Right cardiac atrium (tissue), 5 donors: ENCODE results near the gene DNAJC1. TPM values are rescaled to one million over a fixed set of nuclear protein-coding genes. Genes with fewer than 3 reads are reported as not detected.
"Not testable (repeated sequence)": the region's sequence is repeated elsewhere in the genome, so short reads cannot be mapped to it uniquely, and the experiment has no call there.

ENCODE experiments used
- ATAC-seq, 2 donors: fragments of 200-7000 bp; cut with Tn5 transposase; one replicate each; pipeline versions ENCODE4 v1.8.0 to v1.9.1; 2020; ENCODE audit warnings: moderate library complexity in 2 of 2, mild to moderate bottlenecking in 1 of 2
- DNase-seq, 3 donors: peaks; one replicate each; pipeline ENCODE4 v3.0.0-alpha.2; 2020
- H3K27ac ChIP-seq: one replicate; pipeline ENCODE4 v1.5.1; 2013; ENCODE audit warnings: mild to moderate bottlenecking, low read length, control low read depth, moderate library complexity
- H3K27me3 ChIP-seq: one replicate; pipeline ENCODE4 v1.6.1; 2013; ENCODE audit not compliant: control insufficient read depth, insufficient read depth
- H3K4me1 ChIP-seq: one replicate; pipeline ENCODE4 v1.6.1; 2013; ENCODE audit warnings: low read length; ENCODE audit not compliant: control insufficient read depth, insufficient read depth
- H3K4me3 ChIP-seq: one replicate; pipeline ENCODE4 v1.5.1; 2013; ENCODE audit warnings: low read length, control low read depth
- H3K9me3 ChIP-seq: one replicate; pipeline ENCODE4 v1.6.1; 2013; ENCODE audit warnings: low read length; ENCODE audit not compliant: control insufficient read depth
- WGBS: extraction: QIAGEN DNeasy Blood & Tissue Kit; methylation state at CpG from one replicate; pipeline ENCODE4 v1.1.7; 2013; 5-methylcytosine and 5-hydroxymethylcytosine counted together
- intact Hi-C, 4 donors: fragments of 100-400 bp; cut with DNase I; formaldehyde crosslinking; loops; one replicate each; pipeline versions ENCODE4 v1.11.0 to v1.14.0; 2022 to 2023
- polyA plus RNA-seq: library from polyadenylated mRNA; stranded (reverse); fragments of 200-250 nt; gene quantifications from one replicate; pipeline ENCODE4 v1.2.3, GENCODE V29; 2013
- total RNA-seq, 4 donors: library from RNA; stranded (reverse); fragmentation: NEBNext Ultra II Directional; extraction: Animal tissue kit (Norgen Biotek cat#: 25700); gene quantifications; one replicate each; pipeline ENCODE4 v1.2.1, GENCODE V29; 2021
- donor health status: healthy with polysubstance abuse.
- donor health status: DM: no; HTN: yes; CAD: no.
- donor health status: DM: no; HTN: no; CAD: no.
- donor health status: DM: no; HTN: yes; CAD: no; lungs with severe emphysema.
- donor health status: DM: yes; HTN: yes; CAD: no.

Gene DNAJC1
- total and polyA plus RNA-seq, 5 donors = 13.9 to 21.4 (median 16.2) TPM

GRCh38 chr10:21825345-21825744, 178.2 kb downstream of the DNAJC1 start:
- ATAC-seq (no peak), DNase-seq (no peak)
- peaks cover 1% of the 10 kb centered on the region for H3K4me1 ChIP-seq
- WGBS = over 99% methylated on average over 3 of the region's 3 CpGs
- H3K27ac ChIP-seq = no peak overlapping the region
- intact Hi-C loops = no loop called here
- H3K27me3 ChIP-seq = no peaks in the 10 kb centered on the region
- H3K9me3 ChIP-seq = no peaks in the 10 kb centered on the region
- no peak overlapping the region for H3K4me3 ChIP-seq

DNA sequence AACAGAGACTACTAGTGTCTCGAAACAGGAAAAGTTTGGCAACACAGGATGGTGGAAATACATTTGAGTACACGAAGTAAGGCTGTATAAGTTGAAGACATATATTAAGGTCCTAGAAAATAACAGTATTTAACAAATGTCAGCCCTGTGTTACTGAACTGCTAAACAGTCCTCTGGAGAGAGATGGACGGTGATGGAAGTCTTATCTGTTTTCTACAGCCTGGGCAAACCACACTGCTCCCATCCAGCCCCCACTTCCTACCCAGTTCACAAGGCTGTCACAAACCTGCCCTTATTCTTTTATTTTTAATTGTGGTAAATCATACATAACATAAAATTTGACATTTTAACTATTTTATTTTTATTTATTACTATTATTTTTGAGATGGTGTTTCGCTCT, 179.1 kb downstream of the DNAJC1 start:
- 89% methylated on average over 4 of the region's 4 CpGs for WGBS
- Histone ChIP-seq H3K9me3 (no peaks in the 10 kb centered on the region), H3K4me1 (peaks cover 1% of the 10 kb centered on the region)

DNA sequence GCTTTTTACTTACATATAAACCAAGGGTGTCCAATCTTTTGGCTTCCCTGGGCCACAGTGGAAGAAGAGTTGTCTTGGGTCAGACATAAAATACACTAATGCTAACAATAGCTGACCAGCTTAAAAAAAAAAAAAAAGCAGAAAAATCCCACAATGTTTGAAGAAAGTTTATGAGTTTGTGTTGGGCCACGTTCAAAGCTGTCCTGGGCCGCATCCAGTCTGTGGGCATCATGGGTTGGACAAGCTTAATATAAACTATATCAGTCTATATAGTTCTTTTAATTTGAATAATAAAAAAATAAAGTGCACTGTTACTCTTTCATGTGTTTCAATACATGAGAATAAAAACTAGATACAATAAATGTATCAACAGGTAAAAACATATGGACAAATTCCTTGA, 179.9 kb downstream of the DNAJC1 start:
- no peak for DNase-seq
- H3K27ac ChIP-seq = no peak overlapping the region
- 90% methylated on average over 2 of the region's 2 CpGs for WGBS
- ATAC-seq = no peak
- no peaks in the 10 kb centered on the region for H3K9me3 ChIP-seq
- H3K27me3 ChIP-seq = no peaks in the 10 kb centered on the region
- intact Hi-C loops = no loop called here
- peaks cover 1% of the 10 kb centered on the region for H3K4me1 ChIP-seq
- no peak overlapping the region for H3K4me3 ChIP-seq

More for the DNA sequence above, 179.1 kb downstream of the DNAJC1 start:
- Histone ChIP-seq H3K4me3 (no peak overlapping the region), H3K27ac (no peak overlapping the region), H3K27me3 (no peaks in the 10 kb centered on the region)
- DNase-seq (no peak), ATAC-seq (no peak)
- intact Hi-C loops = no loop called here

DNA sequence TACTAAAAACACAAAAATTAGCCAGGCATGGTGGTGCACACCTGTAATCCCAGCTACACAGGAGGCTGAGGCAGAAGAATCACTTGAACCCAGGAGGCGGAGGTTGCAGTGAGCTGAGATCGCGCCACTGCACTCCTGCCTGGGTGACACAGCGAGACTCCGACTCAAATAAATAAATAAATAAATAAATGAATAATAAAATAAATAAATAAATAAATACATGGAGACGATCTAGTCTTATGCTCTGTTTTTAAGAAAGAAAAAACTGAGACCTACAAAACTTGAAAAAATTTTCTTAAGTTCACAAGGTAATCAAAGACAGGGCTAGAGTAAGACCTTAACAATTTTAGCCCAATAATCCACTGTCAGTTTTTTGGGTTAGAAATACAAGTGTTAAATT, 181.3 kb downstream of the DNAJC1 start:
- intact Hi-C loops, H3K4me3 ChIP-seq: not testable (repeated sequence)

DNA sequence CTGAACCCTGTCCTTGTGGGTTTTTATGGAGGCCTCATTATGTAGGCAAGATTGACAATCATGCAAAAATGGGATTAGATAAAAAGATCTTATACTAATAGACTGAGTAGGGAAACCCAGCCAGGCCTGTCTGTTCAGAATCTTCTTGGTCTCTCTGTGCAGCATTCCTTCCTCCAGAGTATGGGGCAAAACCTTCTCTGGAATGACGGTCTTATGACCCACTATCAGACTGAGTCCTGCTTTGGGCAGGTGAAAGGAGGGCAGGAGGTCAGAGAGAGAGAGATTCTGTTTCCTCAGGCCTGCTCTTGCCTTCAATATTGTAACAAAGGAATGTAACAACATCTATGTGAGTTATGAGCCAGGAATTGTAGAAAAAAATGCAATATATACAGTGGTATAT, 182.6 kb downstream of the DNAJC1 start:
- H3K9me3 ChIP-seq = no peaks in the 10 kb centered on the region
- peaks cover 1% of the 10 kb centered on the region for H3K4me1 ChIP-seq
- no peak overlapping the region for H3K4me3 ChIP-seq
- DNase-seq = no peak
- 67% methylated on average over 1 of the region's 1 CpG for WGBS
- no peak overlapping the region for H3K27ac ChIP-seq
- intact Hi-C loops = no loop called here
- H3K27me3 ChIP-seq = no peaks in the 10 kb centered on the region
- no peak for ATAC-seq

More for the DNA sequence above, 181.3 kb downstream of the DNAJC1 start:
- not testable (repeated sequence) for H3K4me1 ChIP-seq, H3K9me3 ChIP-seq, H3K27me3 ChIP-seq, DNase-seq, ATAC-seq, H3K27ac ChIP-seq
- WGBS = 96% methylated on average over 6 of the region's 6 CpGs

- intact Hi-C loops, H3K9me3 ChIP-seq, H3K4me3 ChIP-seq, ATAC-seq, H3K4me1 ChIP-seq, DNase-seq, H3K27me3 ChIP-seq, H3K27ac ChIP-seq: not testable (repeated sequence)
- 96% methylated on average over 7 of the region's 7 CpGs for WGBS
Observed at GRCh38 chr10:21818416-21818815, 185.1 kb downstream of the DNAJC1 start.

- DNase-seq (no peak), ATAC-seq (no peak)
- H3K27me3 ChIP-seq = no peaks in the 10 kb centered on the region
- no peaks in the 10 kb centered on the region for H3K9me3 ChIP-seq
- no peak overlapping the region for H3K27ac ChIP-seq
- intact Hi-C loops = no loop called here
- H3K4me1 ChIP-seq = no peaks in the 10 kb centered on the region
- no peak overlapping the region for H3K4me3 ChIP-seq
- 92% methylated on average over 2 of the region's 2 CpGs for WGBS
Observed at GRCh38 chr10:21814866-21815265, 188.7 kb downstream of the DNAJC1 start.

GRCh38 chr10:21813946-21814345, 189.6 kb downstream of the DNAJC1 start:
- intact Hi-C loops = no loop called here
- no peak for ATAC-seq
- 66% methylated on average over 2 of the region's 2 CpGs for WGBS
- H3K27me3 ChIP-seq = no peaks in the 10 kb centered on the region
- H3K27ac ChIP-seq = no peak overlapping the region
- DNase-seq = no peak
- no peaks in the 10 kb centered on the region for H3K4me1 ChIP-seq
- H3K9me3 ChIP-seq = no peaks in the 10 kb centered on the region
- no peak overlapping the region for H3K4me3 ChIP-seq

GRCh38 chr10:21811245-21811585, 192.3 kb downstream of the DNAJC1 start:
- no peak for ATAC-seq
- WGBS = 90% methylated on average over 2 of the region's 2 CpGs
- no peak for DNase-seq

GRCh38 chr10:21810582-21811244, 192.8 kb downstream of the DNAJC1 start:
- Histone ChIP-seq H3K9me3 (no peaks in the 10 kb centered on the region), H3K27me3 (no peaks in the 10 kb centered on the region), H3K4me3 (no peak overlapping the region), H3K27ac (no peak overlapping the region), H3K4me1 (no peaks in the 10 kb centered on the region)
- ATAC-seq (no peak), DNase-seq (no peak)
- intact Hi-C loops = no loop called here
- WGBS = 95% methylated on average over 7 of the region's 7 CpGs

More at GRCh38 chr10:21811245-21811585, 192.3 kb downstream of the DNAJC1 start:
- intact Hi-C loops = no loop called here
- Histone ChIP-seq H3K27ac (no peak overlapping the region), H3K4me1 (no peaks in the 10 kb centered on the region), H3K9me3 (no peaks in the 10 kb centered on the region), H3K4me3 (no peak overlapping the region), H3K27me3 (no peaks in the 10 kb centered on the region)

- H3K4me1 ChIP-seq = no peaks in the 10 kb centered on the region
- H3K9me3 ChIP-seq = no peaks in the 10 kb centered on the region
- no peak overlapping the region for H3K4me3 ChIP-seq
- no peak overlapping the region for H3K27ac ChIP-seq
- intact Hi-C loops = no loop called here
- WGBS = 90% methylated on average over 3 of the region's 3 CpGs
- DNase-seq = no peak
- ATAC-seq = no peak
- H3K27me3 ChIP-seq = no peaks in the 10 kb centered on the region
Observed at GRCh38 chr10:21808550-21808949, 195.0 kb downstream of the DNAJC1 start.

DNA sequence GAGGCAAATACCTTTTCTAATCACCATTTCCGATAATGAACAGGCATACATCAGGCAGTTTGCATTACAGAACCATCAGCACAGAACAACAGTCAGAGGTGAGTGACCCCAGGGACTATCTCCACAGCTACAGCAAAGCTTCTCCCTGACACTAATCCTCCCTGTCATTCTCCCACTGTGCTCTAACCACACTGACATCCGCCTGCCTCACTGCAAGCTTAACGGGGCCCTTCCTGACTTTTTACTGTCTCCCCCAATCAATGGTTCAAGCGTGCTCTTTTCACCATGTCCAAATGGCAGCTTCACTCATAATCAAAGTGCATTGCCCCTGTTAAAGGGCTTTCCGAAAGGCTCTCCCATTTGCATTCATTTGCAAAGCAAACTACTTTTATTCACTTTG, 196.3 kb downstream of the DNAJC1 start:
- DNase-seq (no peak), ATAC-seq (no peak)
- Histone ChIP-seq H3K4me3 (no peak overlapping the region), H3K27ac (no peak overlapping the region), H3K4me1 (no peaks in the 10 kb centered on the region), H3K27me3 (no peaks in the 10 kb centered on the region), H3K9me3 (no peaks in the 10 kb centered on the region)
- 68% methylated on average over 5 of the region's 5 CpGs for WGBS
- intact Hi-C loops = no loop called here
